GM19193 (cell line): ENCODE data around the gene CCDC187.

ENCODE experiments used
- POLR2A ChIP-seq: IDR thresholded peaks from 4 replicates; pipeline ENCODE4 v1.6.1; 2011; ENCODE audit not compliant: insufficient read depth, insufficient read length; ENCODE audit errors: extremely low read depth

Gene CCDC187

DNA sequence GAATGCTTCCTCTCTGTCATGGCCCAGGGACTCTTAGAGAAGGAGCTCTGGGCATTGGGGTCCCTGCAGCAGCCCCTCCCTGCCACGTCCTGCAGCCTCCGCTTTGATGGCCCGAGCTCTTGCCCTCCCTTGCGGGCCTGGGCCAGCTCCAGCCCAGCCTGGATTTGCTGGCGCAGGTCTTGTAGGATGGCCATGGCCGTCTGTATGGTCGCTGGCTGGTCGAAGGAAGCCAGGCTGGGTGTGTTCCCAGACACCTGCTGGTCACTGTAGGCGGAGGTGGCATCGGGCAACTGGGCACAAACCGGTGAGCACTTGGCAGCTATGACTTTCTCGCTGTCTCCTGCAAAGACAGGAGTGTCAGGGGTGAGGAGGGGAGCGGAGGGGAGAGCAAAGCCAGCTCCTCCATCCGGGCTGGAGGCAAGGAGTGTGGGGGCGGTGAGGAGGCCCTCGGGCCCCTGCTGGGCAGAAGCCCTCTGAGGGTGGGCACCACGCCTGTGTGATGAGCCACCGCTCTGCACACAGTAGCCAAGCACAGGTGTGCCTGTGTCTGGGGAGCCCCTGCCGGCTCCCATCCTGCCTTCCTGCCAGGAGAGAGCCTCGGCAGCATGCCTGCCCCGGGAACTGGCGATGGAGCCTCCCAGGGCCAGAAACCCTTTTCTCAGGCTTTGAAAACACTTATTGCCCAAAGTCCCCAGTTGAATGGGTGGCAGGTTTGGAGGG lies 12.4 kb downstream of the CCDC187 start:
- no peak for TF ChIP-seq POLR2A

GRCh38 chr9:136290508-136291000 lies 13.3 kb downstream of the CCDC187 start:
- TF ChIP-seq POLR2A: no peak

DNA sequence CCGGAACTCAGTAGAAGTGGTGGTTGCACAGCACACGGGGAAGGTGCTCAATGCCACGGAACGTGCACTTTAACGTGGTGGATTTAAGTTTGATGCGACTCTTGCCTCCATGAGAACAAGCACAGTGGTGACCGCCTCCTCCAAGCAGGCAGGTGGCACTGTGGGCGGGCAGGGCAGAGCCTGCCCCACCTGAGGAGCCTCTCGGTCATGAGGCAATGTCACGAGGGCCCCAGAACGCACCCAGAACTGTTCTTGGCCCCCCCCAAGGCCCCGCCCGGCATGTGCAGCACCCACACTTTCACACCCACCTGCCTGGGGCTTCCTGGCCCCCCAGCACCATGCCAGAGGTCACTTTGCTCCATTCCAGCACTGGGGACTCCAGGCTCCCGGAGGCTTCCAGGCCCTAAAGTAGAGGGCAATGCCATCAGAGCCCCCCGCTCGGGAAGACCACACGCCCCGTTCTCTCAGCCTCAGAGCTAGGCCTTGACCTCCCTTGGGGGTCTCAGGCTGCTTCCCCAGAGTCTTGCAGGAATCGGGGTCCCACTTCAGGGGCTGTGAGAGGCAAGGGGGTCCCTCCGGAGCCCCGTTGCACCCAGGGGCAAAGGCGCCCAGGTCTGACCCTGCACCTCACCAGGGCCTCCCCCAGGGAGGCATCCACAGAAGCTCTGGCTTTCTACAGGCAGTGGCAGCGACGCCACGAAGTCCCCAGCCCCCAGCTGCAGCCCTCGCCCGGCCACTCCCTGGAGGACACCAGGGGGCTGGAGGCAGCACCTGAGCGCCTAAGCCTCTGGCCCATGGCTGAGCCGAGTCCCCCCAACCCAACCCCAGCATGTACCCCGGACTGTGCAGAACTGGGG lies 14.0 kb downstream of the CCDC187 start:
- TF ChIP-seq POLR2A: no peak

DNA sequence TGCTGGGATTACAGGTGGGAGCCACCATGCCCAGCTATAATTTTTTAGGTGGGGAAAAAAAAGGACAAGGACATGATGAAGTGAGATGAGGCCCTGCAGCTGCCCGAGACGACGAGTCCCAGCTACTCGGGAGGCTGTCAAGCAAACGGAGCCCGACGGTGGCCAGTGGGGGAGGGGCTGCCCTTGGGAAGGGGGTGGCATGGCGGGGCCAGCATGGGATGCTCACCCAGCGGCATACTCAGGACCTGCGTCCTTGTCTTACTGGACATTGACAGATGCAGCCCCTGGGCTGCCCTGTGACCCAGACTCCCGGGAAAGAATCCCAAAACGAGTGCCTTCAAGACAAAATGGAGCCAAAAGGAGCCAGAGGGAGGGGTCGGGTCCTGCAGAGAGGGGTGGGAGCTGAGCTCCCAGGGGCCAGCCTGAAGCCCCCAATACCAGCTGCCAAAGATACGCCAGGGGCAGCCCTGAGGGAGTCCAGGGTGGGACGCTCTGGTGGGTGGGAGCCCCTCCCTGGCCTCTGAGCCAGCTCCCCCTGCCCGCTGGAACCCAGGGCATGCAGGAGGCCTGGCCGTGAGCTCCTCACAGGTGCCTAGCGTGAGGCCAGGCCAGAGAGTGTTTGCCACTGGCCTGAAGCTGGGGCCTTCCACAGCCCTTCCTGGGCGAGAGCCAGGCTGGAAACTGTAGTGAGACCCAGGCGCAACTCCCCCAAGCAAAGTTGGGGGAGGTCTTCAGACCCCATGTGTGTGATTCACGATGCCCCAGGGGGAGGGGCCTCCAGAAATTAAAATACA lies 15.7 kb downstream of the CCDC187 start:
- no peak for TF ChIP-seq POLR2A

DNA sequence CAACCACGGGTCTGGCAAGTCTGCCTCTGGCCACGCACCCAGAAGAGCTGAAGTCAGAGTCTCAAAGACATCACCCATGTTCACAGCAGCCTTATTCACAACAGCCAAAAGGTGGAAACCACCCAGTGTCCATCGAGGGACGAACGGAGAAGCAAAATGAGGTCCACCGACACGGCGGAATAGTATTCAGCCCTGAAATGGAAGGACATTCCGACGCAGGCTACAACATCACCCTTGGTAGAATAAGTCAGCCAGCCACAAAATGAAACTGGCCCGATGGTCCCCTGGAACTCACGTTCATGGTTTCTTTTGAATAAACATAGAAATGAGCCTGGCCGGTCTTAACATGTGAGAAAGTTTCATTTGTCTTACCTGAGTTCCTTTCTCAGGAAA lies 16.9 kb downstream of the CCDC187 start:
- TF ChIP-seq POLR2A: no peak

DNA sequence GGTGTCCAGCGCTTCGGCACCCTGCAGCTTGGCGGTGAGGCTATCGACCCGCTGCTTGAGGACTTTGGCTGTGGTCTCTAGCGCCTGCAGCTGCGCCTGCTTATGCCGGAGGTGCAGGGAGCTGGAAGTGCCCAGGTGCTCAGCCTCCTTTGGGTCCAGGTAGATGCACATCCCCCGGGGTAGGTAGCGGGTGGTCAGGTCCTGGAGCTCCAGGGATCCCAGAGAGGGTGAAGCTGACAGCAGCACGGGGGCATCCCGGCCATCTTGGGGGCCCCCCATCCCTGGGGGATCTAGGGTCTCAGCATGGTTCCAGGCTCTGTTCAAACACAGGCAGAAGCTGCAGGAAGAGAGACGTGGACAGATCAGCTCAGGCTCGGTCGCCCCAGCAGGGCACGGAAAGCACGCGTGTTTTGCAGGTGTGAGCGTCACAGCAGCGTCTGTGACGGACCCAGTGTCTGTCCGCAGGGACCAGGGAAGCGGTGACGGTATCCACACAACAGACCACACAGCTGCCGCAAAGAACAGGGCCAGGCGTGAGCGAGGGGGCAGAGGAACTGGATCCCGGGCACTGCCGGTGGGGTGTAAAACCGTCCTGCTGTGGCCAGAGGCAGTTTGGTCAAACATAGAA lies 17.4 kb downstream of the CCDC187 start:
- TF ChIP-seq POLR2A: no peak

- TF ChIP-seq POLR2A: no peak
These were observed 18.2 kb downstream of the CCDC187 start for GRCh38 chr9:136285501-136286358.

DNA sequence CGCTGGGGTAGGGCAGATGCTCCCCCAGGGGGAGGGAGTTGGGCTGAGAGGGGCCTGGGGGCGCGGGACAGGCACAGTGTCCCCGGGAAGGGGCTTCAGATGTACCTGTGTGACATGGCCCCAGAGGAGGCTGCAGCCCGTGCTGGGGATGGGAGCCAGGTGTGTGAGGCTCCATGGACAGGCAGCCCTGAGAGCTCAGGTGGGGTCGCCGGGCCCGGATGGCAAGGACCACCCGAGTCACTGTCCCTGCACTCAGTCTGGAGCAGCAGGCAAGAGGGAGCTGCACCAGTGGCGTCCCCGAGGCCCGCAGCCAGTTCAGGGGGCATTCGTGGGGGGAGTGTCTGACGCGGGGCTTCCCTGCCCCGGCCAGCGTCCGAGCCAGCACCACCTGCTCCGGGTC lies 18.9 kb downstream of the CCDC187 start:
- TF ChIP-seq POLR2A: no peak

DNA sequence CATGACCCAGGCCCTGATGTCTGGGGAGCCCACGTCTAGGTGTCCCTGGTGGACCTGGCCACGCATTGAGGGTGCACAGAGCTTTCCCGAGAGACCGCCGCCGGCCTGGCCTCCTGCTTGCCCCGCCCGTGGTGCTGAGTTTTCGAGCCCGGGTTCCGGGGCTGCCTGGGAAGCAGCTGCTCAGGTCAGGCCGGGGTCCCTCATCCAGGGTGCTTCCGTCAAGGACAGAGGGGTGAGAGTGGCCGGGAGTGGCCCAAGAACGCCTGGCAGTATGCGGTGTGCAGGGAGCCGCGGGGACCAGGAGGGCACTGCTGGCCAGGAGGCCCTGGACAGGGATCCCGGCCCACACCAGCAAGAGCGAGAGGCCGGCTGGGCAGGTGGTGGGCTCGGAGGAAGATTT lies 19.6 kb downstream of the CCDC187 start:
- TF ChIP-seq POLR2A: no peak

DNA sequence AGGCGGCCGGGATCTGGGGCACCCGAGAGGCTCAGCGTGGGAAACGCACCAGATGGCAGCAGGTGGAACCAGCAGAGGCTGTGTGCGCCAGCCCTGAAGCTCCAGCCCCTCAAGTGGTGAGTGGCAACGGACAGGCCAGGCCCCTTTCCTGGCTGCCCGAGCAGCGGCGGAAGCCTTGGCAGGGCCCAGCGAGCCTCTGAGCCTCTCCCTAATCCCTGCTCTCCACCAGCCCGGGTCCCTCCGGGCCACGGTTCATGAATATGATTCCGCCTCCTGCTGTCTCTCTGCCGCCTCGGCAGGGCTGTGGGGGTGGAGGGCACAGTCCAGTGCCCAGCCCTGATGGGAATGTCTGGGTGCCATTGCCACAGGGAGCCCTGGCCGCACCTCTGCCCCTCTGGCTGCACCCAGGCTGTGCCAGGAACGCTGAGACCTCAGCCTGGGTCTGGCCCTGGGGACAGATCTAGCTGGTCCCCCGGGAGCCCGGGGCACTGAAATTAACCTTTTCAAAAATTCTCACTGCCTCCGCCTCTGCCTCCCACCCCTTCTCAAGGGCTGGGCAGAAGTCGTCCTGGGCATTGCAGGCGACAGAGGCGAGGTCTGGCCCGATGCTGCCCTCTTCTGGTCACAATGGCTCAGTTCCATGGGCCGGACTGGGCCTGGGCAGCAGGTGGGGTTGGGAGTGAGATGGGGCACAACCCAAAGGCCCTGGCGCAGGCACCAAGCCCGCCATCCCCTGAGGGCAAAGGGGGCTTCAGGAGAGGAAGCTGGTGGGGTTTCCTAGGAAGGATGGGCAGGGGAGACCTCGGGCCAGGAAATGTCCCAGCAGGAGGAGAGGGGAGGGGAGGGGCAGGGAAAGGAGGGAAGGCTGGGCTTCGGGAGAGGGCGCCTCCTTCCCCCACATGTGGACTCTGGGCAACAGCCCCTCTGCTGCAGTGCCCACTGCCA lies 20.3 kb downstream of the CCDC187 start:
- no peak for TF ChIP-seq POLR2A

GRCh38 chr9:136282272-136282861 lies 21.5 kb downstream of the CCDC187 start:
- TF ChIP-seq POLR2A: no peak

GRCh38 chr9:136281421-136282271 lies 22.2 kb downstream of the CCDC187 start:
- TF ChIP-seq POLR2A: no peak
